SH-SY5Y (cell line): ENCODE results near the gene BRME1.

Experiments used
- GATA2 ChIP-seq: IDR thresholded peaks from 2 replicates; pipeline ENCODE4 v1.6.1; 2011; ENCODE audit warnings: mild to moderate bottlenecking, low read depth, low read length
- GATA3 ChIP-seq: IDR thresholded peaks from 2 replicates; pipeline ENCODE4 v1.6.1; 2011; ENCODE audit warnings: low read depth, mild to moderate bottlenecking, low read length, moderate library complexity

- no peak for TF ChIP-seq GATA2
- no peak for TF ChIP-seq GATA3
Measured at GRCh38 chr19:13888281-13888680, 17.6 kb downstream of the BRME1 start.
